Hepatocyte (in vitro differentiated cells): Measurements from ENCODE around the gene EEFSEC.

Experiments
- CTCF ChIP-seq: fragments of 200-600 bp; sonication (generic); IDR thresholded peaks from 2 replicates; pipeline ENCODE4 v1.5.1; 2016; ENCODE audit warnings: antibody characterized with exemption, mild to moderate bottlenecking; ENCODE audit not compliant: poor library complexity
- EZH2 ChIP-seq: fragments of 200-600 bp; sonication (generic); IDR thresholded peaks from 2 replicates; pipeline ENCODE4 v1.6.1; 2016; ENCODE audit warnings: antibody characterized with exemption, mild to moderate bottlenecking, borderline replicate concordance
- EZH2phosphoT487 ChIP-seq: fragments of 200-600 bp; sonication (generic); IDR thresholded peaks from one replicate; pipeline ENCODE4 v1.6.1; 2018; ENCODE audit warnings: antibody characterized with exemption, mild to moderate bottlenecking, low read depth, moderate library complexity; ENCODE audit not compliant: unreplicated experiment, severe bottlenecking

- no peak for TF ChIP-seq CTCF
- TF ChIP-seq EZH2: no peak
- no peak for TF ChIP-seq EZH2phosphoT487
These were observed 158.2 kb downstream of the EEFSEC start for GRCh38 chr3:128311441-128311844.
